ENCODE results near the gene MON1B. TPM values are rescaled to one million over a fixed set of nuclear protein-coding genes. Genes with fewer than 3 reads are reported as not detected.

The MON1B gene
- total and polyA plus RNA-seq, 2 donors (not counting 3 experiments of a cell fraction or from before 2014, with no cell fraction given): 35.8 to 57.0 TPM

DNA sequence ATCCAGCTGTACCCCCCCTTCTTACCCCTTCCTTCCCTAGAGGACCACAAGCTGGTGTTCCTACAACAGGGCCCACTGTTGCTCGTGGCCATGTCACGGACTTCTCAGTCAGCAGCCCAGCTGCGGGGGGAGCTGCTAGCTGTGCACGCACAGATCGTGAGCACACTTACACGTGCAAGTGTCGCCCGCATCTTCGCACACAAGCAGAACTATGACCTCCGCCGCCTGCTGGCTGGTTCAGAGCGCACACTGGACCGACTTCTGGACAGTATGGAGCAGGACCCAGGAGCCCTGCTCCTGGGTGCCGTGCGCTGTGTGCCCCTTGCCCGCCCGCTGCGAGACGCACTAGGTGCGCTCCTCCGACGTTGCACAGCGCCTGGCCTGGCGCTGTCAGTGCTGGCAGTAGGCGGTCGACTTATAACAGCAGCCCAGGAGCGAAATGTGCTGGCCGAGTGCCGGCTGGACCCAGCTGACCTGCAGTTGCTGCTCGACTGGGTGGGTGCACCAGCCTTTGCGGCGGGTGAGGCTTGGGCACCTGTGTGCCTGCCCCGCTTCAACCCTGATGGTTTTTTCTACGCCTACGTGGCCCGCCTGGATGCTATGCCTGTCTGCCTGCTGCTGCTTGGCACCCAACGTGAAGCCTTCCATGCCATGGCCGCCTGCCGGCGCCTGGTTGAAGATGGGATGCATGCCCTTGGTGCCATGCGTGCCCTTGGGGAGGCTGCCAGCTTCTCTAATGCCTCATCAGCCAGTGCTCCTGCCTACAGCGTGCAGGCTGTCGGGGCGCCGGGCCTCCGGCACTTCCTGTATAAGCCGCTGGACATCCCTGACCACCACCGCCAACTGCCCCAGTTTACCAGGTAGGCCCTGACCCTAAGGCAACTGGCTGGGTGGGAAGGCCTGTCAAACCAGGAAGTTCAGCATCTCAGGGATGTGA lies 3.6 kb downstream of the MON1B start:
- FAIRE-seq (no peak), DNase-seq (ENCODE audit: low read depth, low spot score) (no peak)
- H2AFZ ChIP-seq (ENCODE audit: low read depth, low read length): no peak overlapping the region
- H3K9me1 ChIP-seq (replicated peaks; ENCODE audit: control insufficient read depth, extremely low read depth, insufficient read depth, low read length): no peaks in the 10 kb centered on the region
- H4K20me1 ChIP-seq (replicated peaks; ENCODE audit: control insufficient read depth, extremely low read depth, insufficient read depth, low read length): no peaks in the 10 kb centered on the region
- CTCF ChIA-PET: no interaction called here
- H3K27ac ChIP-seq (ENCODE audit: insufficient read depth, low read depth, low read length): no peak overlapping the region
- H3K36me3 ChIP-seq (ENCODE audit: control insufficient read depth in 2 of 2, extremely low read depth in 1 of 2, insufficient read depth in 2 of 2, low read length in 2 of 2): peaks cover 3 to 31% of the 10 kb centered on the region in 2 experiments
- peaks cover 23% of the 10 kb centered on the region for H3K79me2 ChIP-seq (ENCODE audit: control insufficient read depth, insufficient read depth, low read length)
- POLR2A ChIA-PET: no interaction called here
- peaks cover 12% of the 10 kb centered on the region for H3K4me1 ChIP-seq (ENCODE audit: control insufficient read depth, extremely low read depth, insufficient read depth, low read length)
- dilution Hi-C loops (cut with MboI; ENCODE audit: extremely low pct_ligation_motif_present, low sequenced_read_pairs): no loop called here
- no peak overlapping the region for H3K4me3 ChIP-seq (replicated peaks in 1 of 3; ENCODE audit: insufficient read depth in 1 of 3, low read depth in 1 of 3, low read length in 3 of 3)
- H3K27me3 ChIP-seq (ENCODE audit: control insufficient read depth in 2 of 2, insufficient read depth in 2 of 2, low read length in 2 of 2): no peaks in the 10 kb centered on the region
- no peak overlapping the region for H3K9ac ChIP-seq (replicated peaks; ENCODE audit: extremely low read depth, insufficient read depth, low read length)
- intact Hi-C loops (cut with micrococcal nuclease): no loop called here
- no TSS peak for BruUV-seq (replicated peaks)
- H3K4me2 ChIP-seq (ENCODE audit: insufficient read depth, low read length): no peak overlapping the region
- H3K9me3 ChIP-seq (replicated peaks; ENCODE audit: control insufficient read depth, insufficient read depth, low read length): no peaks in the 10 kb centered on the region
- TF ChIP-seq EZH2 (IDR thresholded peaks at IDR 0.05; ENCODE audit: borderline replicate concordance, low read depth, low read length, severe bottlenecking) (no peak), GATA2 (IDR thresholded peaks at IDR 0.05; ENCODE audit: insufficient read depth, insufficient read length, low read depth, low read length) (no peak), JUN (IDR thresholded peaks at IDR 0.05; ENCODE audit: borderline replicate concordance, insufficient read depth, insufficient read length, low read depth) (no peak), MYC (IDR thresholded peaks at IDR 0.05; ENCODE audit: low read depth, low read length) (no peak), POLR2A (IDR thresholded peaks at IDR 0.05; ENCODE audit: low read depth, low read length) (no peak), POLR2AphosphoS5 (IDR thresholded peaks at IDR 0.05; ENCODE audit: insufficient read depth, low read depth, low read length) (no peak), FOS (IDR thresholded peaks at IDR 0.05; ENCODE audit: borderline replicate concordance, insufficient read depth, low read length) (no peak)
- TF ChIP-seq, protein P1, sequence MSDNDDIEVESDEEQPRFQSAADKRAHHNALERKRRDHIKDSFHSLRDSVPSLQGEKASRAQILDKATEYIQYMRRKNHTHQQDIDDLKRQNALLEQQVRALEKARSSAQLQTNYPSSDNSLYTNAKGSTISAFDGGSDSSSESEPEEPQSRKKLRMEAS (IDR thresholded peaks at IDR 0.05; ENCODE audit: insufficient read depth, insufficient read length): no peak
- TF ChIP-seq, protein P2, sequence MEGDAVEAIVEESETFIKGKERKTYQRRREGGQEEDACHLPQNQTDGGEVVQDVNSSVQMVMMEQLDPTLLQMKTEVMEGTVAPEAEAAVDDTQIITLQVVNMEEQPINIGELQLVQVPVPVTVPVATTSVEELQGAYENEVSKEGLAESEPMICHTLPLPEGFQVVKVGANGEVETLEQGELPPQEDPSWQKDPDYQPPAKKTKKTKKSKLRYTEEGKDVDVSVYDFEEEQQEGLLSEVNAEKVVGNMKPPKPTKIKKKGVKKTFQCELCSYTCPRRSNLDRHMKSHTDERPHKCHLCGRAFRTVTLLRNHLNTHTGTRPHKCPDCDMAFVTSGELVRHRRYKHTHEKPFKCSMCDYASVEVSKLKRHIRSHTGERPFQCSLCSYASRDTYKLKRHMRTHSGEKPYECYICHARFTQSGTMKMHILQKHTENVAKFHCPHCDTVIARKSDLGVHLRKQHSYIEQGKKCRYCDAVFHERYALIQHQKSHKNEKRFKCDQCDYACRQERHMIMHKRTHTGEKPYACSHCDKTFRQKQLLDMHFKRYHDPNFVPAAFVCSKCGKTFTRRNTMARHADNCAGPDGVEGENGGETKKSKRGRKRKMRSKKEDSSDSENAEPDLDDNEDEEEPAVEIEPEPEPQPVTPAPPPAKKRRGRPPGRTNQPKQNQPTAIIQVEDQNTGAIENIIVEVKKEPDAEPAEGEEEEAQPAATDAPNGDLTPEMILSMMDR (IDR thresholded peaks at IDR 0.05; ENCODE audit: extremely low read depth in 1 of 2, insufficient read depth in 1 of 2, low read depth in 1 of 2, low read length in 2 of 2): no peak
